A549 (cell line): ENCODE results near the gene TWIST2. TPM values are rescaled to one million over a fixed set of nuclear protein-coding genes. Genes with fewer than 3 reads are reported as not detected.

Experiments
- ATAC-seq, 2 experiments: fragments of 200-7000 bp in 1 of 2; fragments of >200 bp in 1 of 2; cut with Nextera tagmentation in 1 of 2; cut with Tn5 transposase in 1 of 2; 3 replicates each; pipeline versions ENCODE4 v1.8.0 to v1.9.1; 2018 to 2020; ENCODE audit warnings: mild to moderate bottlenecking in 1 of 2, moderate library complexity in 1 of 2
- CTCF ChIA-PET: fragments of 300-600 bp; sonication (Branson Sonifier 250); formaldehyde crosslinking; extraction: SDS; loops from one replicate; lab custom pipeline; 2021; ENCODE audit warnings: antibody characterized with exemption, inconsistent platforms; lab: Yijun Ruan, JAX
- POLR2A ChIA-PET: fragments of 350-600 bp; formaldehyde crosslinking; extraction: SDS; loops from one replicate; lab custom pipeline; 2021; ENCODE audit warnings: antibody characterized with exemption, inconsistent platforms; lab: Yijun Ruan, JAX
- DNase-seq, 2 experiments: peaks; one replicate each; pipeline versions ENCODE4 v3.0.0 to v3.0.0-alpha.2; 2011 to 2016; ENCODE audit warnings: low read depth in 1 of 2, low spot score in 1 of 2
- FAIRE-seq: peaks from 2 replicates; lab custom pipeline; 2011; peaks lifted over from hg19 to GRCh38; lab: Jason Lieb, UNC
- H3K27ac ChIP-seq, 2 experiments: fragments of >200 bp; sonication (Bioruptor Twin); formaldehyde crosslinking; 3 replicates each; pipeline ENCODE4 v1.5.1; 2016 to 2017
- H3K4me1 ChIP-seq: fragments of >200 bp; sonication (Bioruptor Twin); formaldehyde crosslinking; 3 replicates; pipeline ENCODE4 v1.6.1; 2016
- H3K4me2 ChIP-seq: fragments of >200 bp; sonication (Bioruptor Twin); formaldehyde crosslinking; 3 replicates; pipeline ENCODE4 v1.6.1; 2016
- H3K4me3 ChIP-seq: fragments of >200 bp; sonication (Bioruptor Twin); formaldehyde crosslinking; 3 replicates; pipeline ENCODE4 v1.5.1; 2016
- H3K9me3 ChIP-seq: fragments of >200 bp; sonication (Bioruptor Twin); formaldehyde crosslinking; 3 replicates; pipeline ENCODE4 v1.6.1; 2016
- BCL3 ChIP-seq: fragments of >200 bp; sonication (Bioruptor Twin); formaldehyde crosslinking; IDR thresholded peaks from 3 replicates; pipeline ENCODE4 v1.6.1; 2016
- BHLHE40 ChIP-seq: IDR thresholded peaks from 2 replicates; pipeline ENCODE4 v1.6.1; 2012; ENCODE audit warnings: low read depth, low read length, inconsistent platforms
- CTCF ChIP-seq: fragments of >200 bp; sonication (Bioruptor Twin); formaldehyde crosslinking; IDR thresholded peaks from 3 replicates; pipeline ENCODE4 v1.5.1; 2016
- EHMT2 ChIP-seq: fragments of 200-600 bp; sonication (generic); IDR thresholded peaks from 2 replicates; pipeline ENCODE4 v1.6.1; 2016; ENCODE audit warnings: antibody characterized with exemption, low read depth, mild to moderate bottlenecking, moderate library complexity
- ESRRA ChIP-seq: fragments of 150-350 bp; IDR thresholded peaks from 2 replicates; pipeline ENCODE4 v1.6.1; 2014; ENCODE audit warnings: mild to moderate bottlenecking, low read length, borderline replicate concordance
- HDAC2 ChIP-seq: fragments of 200-600 bp; sonication (generic); IDR thresholded peaks from 2 replicates; pipeline ENCODE4 v1.6.1; 2016
- HMGXB4 ChIP-seq: fragments of 250-450 bp; sonication (Bioruptor Pico); IDR thresholded peaks from 2 replicates; pipeline ENCODE4 v1.5.0; 2021; ENCODE audit warnings: mild to moderate bottlenecking, moderate library complexity, borderline replicate concordance
- MAX ChIP-seq: IDR thresholded peaks from 2 replicates; pipeline ENCODE4 v1.6.1; 2012
- NPAS2 ChIP-seq: fragments of 250-450 bp; sonication (Bioruptor Pico); IDR thresholded peaks from 2 replicates; pipeline ENCODE4 v1.8.0; 2022; ENCODE audit warnings: mild to moderate bottlenecking, moderate library complexity, borderline replicate concordance
- PBX3 ChIP-seq: IDR thresholded peaks from 2 replicates; pipeline ENCODE4 v1.6.1; 2012
- POLR2AphosphoS2 ChIP-seq: conservative IDR thresholded peaks from 2 replicates; pipeline ENCODE4 v1.6.1; 2012; ENCODE audit warnings: low read length, improper control_type of control experiment, inconsistent platforms
- RAD21 ChIP-seq, 2 experiments: fragments of >200 bp in 1 of 2; sonication (Bioruptor Twin) in 1 of 2; formaldehyde crosslinking in 1 of 2; IDR thresholded peaks in 1 of 2; conservative IDR thresholded peaks in 1 of 2; 2 replicates in 1 of 2; 3 replicates in 1 of 2; pipeline ENCODE4 v1.6.1; 2012 to 2018; ENCODE audit warnings: inconsistent platforms in 1 of 2
- RCOR1 ChIP-seq: fragments of 150-350 bp; IDR thresholded peaks from 2 replicates; pipeline ENCODE4 v1.6.1; 2014; ENCODE audit warnings: antibody characterized with exemption, low read length, low read depth
- TFCP2L1 ChIP-seq: fragments of 250-450 bp; sonication (Bioruptor Pico); IDR thresholded peaks from 2 replicates; pipeline ENCODE4 v1.5.0; 2021; ENCODE audit warnings: mild to moderate bottlenecking
- USF2 ChIP-seq: fragments of 450-650 bp; IDR thresholded peaks from 2 replicates; pipeline ENCODE4 v1.6.1; 2014; ENCODE audit warnings: antibody characterized with exemption
- ZC3H11A ChIP-seq: fragments of 450-650 bp; IDR thresholded peaks from 2 replicates; pipeline ENCODE4 v1.6.1; 2014; ENCODE audit warnings: antibody characterized with exemption, mild to moderate bottlenecking
- ZFP36 ChIP-seq: fragments of 450-650 bp; IDR thresholded peaks from 2 replicates; pipeline ENCODE4 v1.6.1; 2014; ENCODE audit warnings: borderline replicate concordance; ENCODE audit not compliant: partially characterized antibody
- WGBS: methylation state at CpG from one replicate; pipeline ENCODE4 v1.1.6; 2017; ENCODE audit errors: missing lambda C conversion rate; 5-methylcytosine and 5-hydroxymethylcytosine counted together
- polyA plus RNA-seq, 4 experiments: library from polyadenylated mRNA; depleted of rRNA in 3 of 4; stranded (reverse); fragments of >200 nt; fragmentation: RNase III in 1 of 4; extraction: RNeasy Plus Mini Kit Qiagen cat#74134 plus additional on column Dnase treatment in 1 of 4; gene quantifications; 2 replicates in 3 of 4; 3 replicates in 1 of 4; pipeline ENCODE4 v1.2.3, GENCODE V29; 2011 to 2017

Gene TWIST2
- polyA plus RNA-seq, 2 of the 4 experiments (the other 2 are of a cell fraction) = 7.1 to 8.2 TPM

- no peak overlapping the region for H3K4me2 ChIP-seq
- ChIA-PET POLR2A (no interaction called here), CTCF (interaction anchor here (1.3 kb wide), 1 partner anchor 460 kb away, joined by 4 read pairs; no protein-coding TSS in a partner anchor)
- H3K9me3 ChIP-seq = 0 out of 3 replicates have a peak, but pooled peaks cover 3% of the 10 kb centered on the region
- H3K4me1 ChIP-seq = peaks cover 8% of the 10 kb centered on the region; the same call in 1 of the 3 replicates
- FAIRE-seq (no peak), DNase-seq (no peak), ATAC-seq (no peak)
- TF ChIP-seq PBX3 = no peak
- 57% methylated on average over 5 of the region's 5 CpGs for WGBS
- no peak overlapping the region for H3K27ac ChIP-seq
- H3K4me3 ChIP-seq = no peak overlapping the region
Observed at GRCh38 chr2:238817382-238817781, 30.5 kb upstream of the TWIST2 start.

- WGBS = 67% methylated on average over 5 of the region's 5 CpGs
- POLR2A ChIA-PET = no interaction called here
- no peak for TF ChIP-seq MAX
- no peak for TF ChIP-seq NPAS2 (CRISPR knock-in tag)
- no peak for TF ChIP-seq TFCP2L1 (CRISPR knock-in tag)
- TF ChIP-seq POLR2AphosphoS2 = no peak
- no peak for TF ChIP-seq BHLHE40
- no peak for TF ChIP-seq EHMT2
- TF ChIP-seq ZFP36 = no peak
- no peak for TF ChIP-seq BCL3
- no peak for TF ChIP-seq ZC3H11A
- TF ChIP-seq ESRRA = no peak
- TF ChIP-seq HMGXB4 = no peak
- TF ChIP-seq RAD21 (conservative IDR thresholded peaks at IDR 0.05 in 1 of 2, IDR thresholded peaks at IDR 0.05 in 1 of 2) = no peak
- no peak for TF ChIP-seq CTCF
- no peak for TF ChIP-seq HDAC2
- TF ChIP-seq USF2 = no peak
- TF ChIP-seq RCOR1 = no peak
- H3K4me1 ChIP-seq = peaks cover 8% of the 10 kb centered on the region; the same call in 1 of the 3 replicates
- H3K4me2 ChIP-seq = no peak overlapping the region
- no peak for DNase-seq
- H3K9me3 ChIP-seq = 0 out of 3 replicates have a peak, but pooled peaks cover 3% of the 10 kb centered on the region
- FAIRE-seq = no peak
- no peak for ATAC-seq
- H3K4me3 ChIP-seq = no peak overlapping the region
- CTCF ChIA-PET = interaction anchor here (1.3 kb wide), 1 partner anchor 460 kb away, joined by 4 read pairs; no protein-coding TSS in a partner anchor
- no peak overlapping the region for H3K27ac ChIP-seq
Observed at GRCh38 chr2:238817891-238818290, 30.0 kb upstream of the TWIST2 start.
